ENCODE results near the gene TBCK. TPM values are rescaled to one million over a fixed set of nuclear protein-coding genes. Genes with fewer than 3 reads are reported as not detected.

Gene TBCK
- total and polyA plus RNA-seq, 2 donors (not counting 3 experiments of a cell fraction or from before 2014, with no cell fraction given): 18.2 to 38.6 TPM

- TF ChIP-seq MYC (IDR thresholded peaks at IDR 0.05; ENCODE audit: low read depth, low read length) (no peak), CTCF (IDR thresholded peaks at IDR 0.05; ENCODE audit: extremely low read depth in 1 of 2, insufficient read depth in 1 of 2, low read depth in 1 of 2, low read length in 2 of 2) (no peak), POLR2A (IDR thresholded peaks at IDR 0.05; ENCODE audit: low read depth, low read length) (no peak), FOS (IDR thresholded peaks at IDR 0.05; ENCODE audit: borderline replicate concordance, insufficient read depth, low read length) (no peak), POLR2AphosphoS5 (IDR thresholded peaks at IDR 0.05; ENCODE audit: insufficient read depth, low read depth, low read length) (no peak)
- H3K4me3 ChIP-seq (replicated peaks in 1 of 3; ENCODE audit: insufficient read depth in 1 of 3, low read depth in 1 of 3, low read length in 3 of 3): no peak overlapping the region
- POLR2A ChIA-PET: no interaction called here
- intact Hi-C loops (cut with micrococcal nuclease): no loop called here
- H3K4me1 ChIP-seq (ENCODE audit: control insufficient read depth, extremely low read depth, insufficient read depth, low read length): no peaks in the 10 kb centered on the region
- H3K4me2 ChIP-seq (ENCODE audit: insufficient read depth, low read length): no peak overlapping the region
- no peaks in the 10 kb centered on the region for H3K79me2 ChIP-seq (ENCODE audit: control insufficient read depth, insufficient read depth, low read length)
- H3K36me3 ChIP-seq (ENCODE audit: control insufficient read depth in 2 of 2, extremely low read depth in 1 of 2, insufficient read depth in 2 of 2, low read length in 2 of 2): no peaks in the 10 kb centered on the region
- H2AFZ ChIP-seq (ENCODE audit: low read depth, low read length): no peak overlapping the region
- FAIRE-seq: no peak
- no peaks in the 10 kb centered on the region for H4K20me1 ChIP-seq (replicated peaks; ENCODE audit: control insufficient read depth, extremely low read depth, insufficient read depth, low read length)
- BruUV-seq (replicated peaks): no TSS peak
- CTCF ChIA-PET: no interaction called here
- no peaks in the 10 kb centered on the region for H3K27me3 ChIP-seq (ENCODE audit: control insufficient read depth in 2 of 2, insufficient read depth in 2 of 2, low read length in 2 of 2)
- H3K9ac ChIP-seq (replicated peaks; ENCODE audit: extremely low read depth, insufficient read depth, low read length): no peak overlapping the region
- dilution Hi-C loops (cut with MboI; ENCODE audit: extremely low pct_ligation_motif_present, low sequenced_read_pairs): no loop called here
- no peaks in the 10 kb centered on the region for H3K9me3 ChIP-seq (replicated peaks; ENCODE audit: control insufficient read depth, insufficient read depth, low read length)
- no peak overlapping the region for H3K27ac ChIP-seq (ENCODE audit: insufficient read depth, low read depth, low read length)
- no peaks in the 10 kb centered on the region for H3K9me1 ChIP-seq (replicated peaks; ENCODE audit: control insufficient read depth, extremely low read depth, insufficient read depth, low read length)
- no peak for DNase-seq (ENCODE audit: low read depth, low spot score)
Measured at GRCh38 chr4:106132045-106132444, 184.0 kb downstream of the TBCK start.

GRCh38 chr4:106126062-106126461, 189.9 kb downstream of the TBCK start:
- dilution Hi-C loops (cut with MboI; ENCODE audit: extremely low pct_ligation_motif_present, low sequenced_read_pairs): no loop called here
- no peak overlapping the region for H3K9ac ChIP-seq (replicated peaks; ENCODE audit: extremely low read depth, insufficient read depth, low read length)
- H3K79me2 ChIP-seq (ENCODE audit: control insufficient read depth, insufficient read depth, low read length): no peaks in the 10 kb centered on the region
- H3K4me1 ChIP-seq (ENCODE audit: control insufficient read depth, extremely low read depth, insufficient read depth, low read length): no peaks in the 10 kb centered on the region
- no peak overlapping the region for H3K4me2 ChIP-seq (ENCODE audit: insufficient read depth, low read length)
- H3K27me3 ChIP-seq (ENCODE audit: control insufficient read depth in 2 of 2, insufficient read depth in 2 of 2, low read length in 2 of 2): no peaks in the 10 kb centered on the region
- ChIA-PET POLR2A (no interaction called here), CTCF (no interaction called here)
- no peak overlapping the region for H3K27ac ChIP-seq (ENCODE audit: insufficient read depth, low read depth, low read length)
- FAIRE-seq (no peak), DNase-seq (ENCODE audit: low read depth, low spot score) (no peak)
- H3K9me3 ChIP-seq (replicated peaks; ENCODE audit: control insufficient read depth, insufficient read depth, low read length): no peaks in the 10 kb centered on the region
- no peaks in the 10 kb centered on the region for H3K9me1 ChIP-seq (replicated peaks; ENCODE audit: control insufficient read depth, extremely low read depth, insufficient read depth, low read length)
- BruUV-seq (replicated peaks): no TSS peak
- TF ChIP-seq MAX (IDR thresholded peaks at IDR 0.05; ENCODE audit: insufficient read depth, insufficient read length) (no peak), CTCF (IDR thresholded peaks at IDR 0.05; ENCODE audit: extremely low read depth in 1 of 2, insufficient read depth in 1 of 2, low read depth in 1 of 2, low read length in 2 of 2) (no peak), FOS (IDR thresholded peaks at IDR 0.05; ENCODE audit: borderline replicate concordance, insufficient read depth, low read length) (no peak), POLR2AphosphoS5 (IDR thresholded peaks at IDR 0.05; ENCODE audit: insufficient read depth, low read depth, low read length) (no peak), POLR2A (IDR thresholded peaks at IDR 0.05; ENCODE audit: low read depth, low read length) (no peak), JUN (IDR thresholded peaks at IDR 0.05; ENCODE audit: borderline replicate concordance, insufficient read depth, insufficient read length, low read depth) (no peak), EZH2 (IDR thresholded peaks at IDR 0.05; ENCODE audit: borderline replicate concordance, low read depth, low read length, severe bottlenecking) (no peak), GATA2 (IDR thresholded peaks at IDR 0.05; ENCODE audit: insufficient read depth, insufficient read length, low read depth, low read length) (no peak), MYC (IDR thresholded peaks at IDR 0.05; ENCODE audit: low read depth, low read length) (no peak)
- intact Hi-C loops (cut with micrococcal nuclease): no loop called here
- H4K20me1 ChIP-seq (replicated peaks; ENCODE audit: control insufficient read depth, extremely low read depth, insufficient read depth, low read length): no peaks in the 10 kb centered on the region
- no peaks in the 10 kb centered on the region for H3K36me3 ChIP-seq (ENCODE audit: control insufficient read depth in 2 of 2, extremely low read depth in 1 of 2, insufficient read depth in 2 of 2, low read length in 2 of 2)
- H3K4me3 ChIP-seq (replicated peaks in 1 of 3; ENCODE audit: insufficient read depth in 1 of 3, low read depth in 1 of 3, low read length in 3 of 3): no peak overlapping the region
- no peak overlapping the region for H2AFZ ChIP-seq (ENCODE audit: low read depth, low read length)
